Neuronal stem cell (in vitro differentiated cells): Measurements from ENCODE around the gene HOXD10.
A peak's percentile ranks its signal among the peaks of the same experiment; 100 is the strongest.

Source experiments
- DNase-seq: peaks from one replicate; pipeline ENCODE4 v3.0.0-alpha.2; 2013; ENCODE audit warnings: low spot score
- H2AFZ ChIP-seq: one replicate; pipeline ENCODE4 v1.6.1; 2013; ENCODE audit warnings: mild to moderate bottlenecking, low read length, inconsistent platforms
- H2AK5ac ChIP-seq: 2 replicates; pipeline ENCODE4 v1.6.1; 2013; ENCODE audit warnings: low read depth, mild to moderate bottlenecking, inconsistent platforms, low read length, moderate library complexity, mixed read lengths
- H2BK120ac ChIP-seq: 2 replicates; pipeline ENCODE4 v1.6.1; 2013; ENCODE audit warnings: low read depth, mild to moderate bottlenecking, inconsistent platforms, low read length, moderate library complexity, mixed read lengths
- H2BK12ac ChIP-seq: one replicate; pipeline ENCODE4 v1.6.1; 2013; ENCODE audit warnings: low read length, inconsistent platforms
- H2BK15ac ChIP-seq: 2 replicates; pipeline ENCODE4 v1.6.1; 2013; ENCODE audit warnings: mild to moderate bottlenecking, low read length, inconsistent platforms, mixed read lengths
- H2BK5ac ChIP-seq: one replicate; pipeline ENCODE4 v1.6.1; 2013; ENCODE audit warnings: inconsistent platforms, mild to moderate bottlenecking, low read length, moderate library complexity
- H3K14ac ChIP-seq: one replicate; pipeline ENCODE4 v1.6.1; 2013; ENCODE audit warnings: low read length, inconsistent platforms
- H3K18ac ChIP-seq: 2 replicates; pipeline ENCODE4 v1.6.1; 2013; ENCODE audit warnings: low read length, inconsistent platforms
- H3K23ac ChIP-seq: 2 replicates; pipeline ENCODE4 v1.6.1; 2013; ENCODE audit warnings: low read depth, mild to moderate bottlenecking, mixed read lengths, low read length, inconsistent platforms; ENCODE audit not compliant: poor library complexity
- H3K27ac ChIP-seq: replicated peaks from 3 replicates; pipeline ENCODE4 v1.5.1; 2013; ENCODE audit warnings: low read length, inconsistent platforms
- H3K27me3 ChIP-seq, 3 experiments: 2 replicates each; pipeline ENCODE4 v1.6.1; 2013; ENCODE audit warnings: low read length in 3 of 3, mild to moderate bottlenecking in 2 of 3, inconsistent platforms in 1 of 3, low read depth in 1 of 3, mixed read lengths in 1 of 3, moderate library complexity in 1 of 3; ENCODE audit not compliant: control insufficient read depth in 3 of 3, insufficient read depth in 3 of 3
- H3K36me3 ChIP-seq, 2 donors: replicated peaks in 1 of 2; 2 replicates each; pipeline ENCODE4 v1.6.1; 2013; ENCODE audit warnings: low read length in 2 of 2; ENCODE audit not compliant: control insufficient read depth in 2 of 2, insufficient read depth in 2 of 2
- H3K4ac ChIP-seq: 2 replicates; pipeline ENCODE4 v1.6.1; 2013; ENCODE audit warnings: inconsistent platforms, mild to moderate bottlenecking, low read length, moderate library complexity
- H3K4me1 ChIP-seq, 2 donors: 1 replicate in 1 of 2; 2 replicates in 1 of 2; pipeline ENCODE4 v1.6.1; 2013; ENCODE audit warnings: low read length in 2 of 2, low read depth in 1 of 2; ENCODE audit not compliant: control insufficient read depth in 2 of 2, insufficient read depth in 1 of 2
- H3K4me2 ChIP-seq: one replicate; pipeline ENCODE4 v1.6.1; 2013; ENCODE audit warnings: mild to moderate bottlenecking, low read length, inconsistent platforms; ENCODE audit not compliant: insufficient read depth, poor library complexity, severe bottlenecking
- H3K4me3 ChIP-seq, 2 donors: 2 replicates each; pipeline ENCODE4 v1.5.1; 2013; ENCODE audit warnings: low read length in 2 of 2, mild to moderate bottlenecking in 2 of 2, inconsistent platforms in 1 of 2, moderate library complexity in 1 of 2
- H3K79me1 ChIP-seq: one replicate; pipeline ENCODE4 v1.6.1; 2013; ENCODE audit warnings: low read depth, mild to moderate bottlenecking, inconsistent platforms, low read length, moderate library complexity
- H3K9ac ChIP-seq: one replicate; pipeline ENCODE4 v1.6.1; 2013; ENCODE audit warnings: mild to moderate bottlenecking, low read depth, low read length, inconsistent platforms; ENCODE audit not compliant: poor library complexity
- H3K9me3 ChIP-seq, 2 donors: replicated peaks in 1 of 2; 2 replicates each; pipeline versions ENCODE3 to v1.6.1; 2013; ENCODE audit warnings: low read length in 2 of 2, mild to moderate bottlenecking in 2 of 2, inconsistent platforms in 1 of 2, low read depth in 1 of 2, mixed read lengths in 1 of 2, moderate library complexity in 1 of 2; ENCODE audit not compliant: control insufficient read depth in 2 of 2, insufficient read depth in 1 of 2
- H4K8ac ChIP-seq: one replicate; pipeline ENCODE4 v1.6.1; 2013; ENCODE audit warnings: low read depth, mild to moderate bottlenecking, inconsistent platforms, low read length, moderate library complexity
- H4K91ac ChIP-seq: one replicate; pipeline ENCODE4 v1.6.1; 2013; ENCODE audit warnings: low read length, low read depth, mild to moderate bottlenecking, inconsistent platforms; ENCODE audit not compliant: poor library complexity
- WGBS, 2 donors: extraction: QIAGEN DNeasy Blood & Tissue Kit; methylation state at CpG; one replicate each; pipeline ENCODE4 v1.1.7; 2013; ENCODE audit warnings: missing lambda C conversion rate in 2 of 2, mixed read lengths in 1 of 2; ENCODE audit not compliant: insufficient read length in 2 of 2, insufficient replicate concordance in 1 of 2; ENCODE audit errors: extremely low coverage in 2 of 2; 5-methylcytosine and 5-hydroxymethylcytosine counted together

The HOXD10 gene

DNA sequence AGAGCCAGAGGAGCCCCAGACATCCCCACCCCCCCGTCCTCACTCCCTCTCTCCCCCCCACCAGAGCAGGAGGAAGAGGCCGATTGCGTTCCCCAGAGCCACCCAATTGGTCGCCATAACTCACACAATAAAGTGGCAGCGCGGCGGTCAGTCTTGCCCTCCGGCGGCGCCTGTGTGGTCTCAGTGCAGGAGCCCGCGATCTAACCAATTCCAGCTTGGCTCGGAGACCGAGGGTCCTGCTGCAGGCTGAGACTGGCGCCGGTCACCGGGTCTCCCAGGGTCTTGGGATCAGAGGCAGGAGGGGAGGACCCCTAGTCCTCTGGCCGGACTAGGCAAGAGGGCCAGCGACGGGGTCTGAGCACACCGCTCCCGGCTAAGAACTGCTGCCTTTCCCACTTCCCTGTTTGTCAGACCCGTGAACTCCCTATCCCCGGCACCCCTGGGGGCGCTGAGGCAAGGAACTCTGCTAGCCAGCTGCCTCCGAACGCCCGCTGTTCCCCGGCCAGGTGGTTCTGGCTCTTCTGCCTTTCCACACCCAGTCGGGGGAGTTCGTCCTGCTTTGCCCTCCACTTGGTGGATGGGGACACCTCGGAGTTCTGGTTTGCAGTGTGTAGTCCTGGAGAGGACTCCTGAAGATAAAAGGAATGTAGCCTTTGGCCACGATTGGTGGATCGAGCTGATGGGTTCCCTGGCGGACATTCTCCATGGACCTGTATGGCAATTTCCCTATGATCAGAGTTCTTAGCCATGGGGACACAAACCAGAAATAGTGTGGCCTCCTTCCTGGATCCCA, 18.0 kb upstream of the HOXD10 start:
- H4K91ac ChIP-seq = no peak overlapping the region
- no peak overlapping the region for H3K9ac ChIP-seq
- H3K14ac ChIP-seq = no peak overlapping the region
- H2AK5ac ChIP-seq = no peak overlapping the region
- H2BK15ac ChIP-seq = no peak overlapping the region
- H3K4me2 ChIP-seq = no peak overlapping the region
- H3K79me1 ChIP-seq = no peaks in the 10 kb centered on the region
- H3K23ac ChIP-seq = no peak overlapping the region
- H3K18ac ChIP-seq = no peak overlapping the region
- no peak overlapping the region for H2BK12ac ChIP-seq
- no peak overlapping the region for H3K27ac ChIP-seq
- no CpG with 5 or more reads among the region's 35 CpGs for WGBS, 2 donors
- H2BK5ac ChIP-seq = no peak overlapping the region
- no peaks in the 10 kb centered on the region for H3K4me1 ChIP-seq
- no peak overlapping the region for H2BK120ac ChIP-seq
- no peak for DNase-seq
- peaks cover 66 to 100% (median 93%) of the 10 kb centered on the region in 3 experiments for H3K27me3 ChIP-seq
- no peaks in the 10 kb centered on the region for H3K36me3 ChIP-seq
- H3K4ac ChIP-seq = no peak overlapping the region
- H2AFZ ChIP-seq = peak overlapping the region; percentile 7
- H3K4me3 ChIP-seq = no peak overlapping the region
- H3K9me3 ChIP-seq = peaks cover 7 to 8% of the 10 kb centered on the region in 2 donors
- no peak overlapping the region for H4K8ac ChIP-seq

DNA sequence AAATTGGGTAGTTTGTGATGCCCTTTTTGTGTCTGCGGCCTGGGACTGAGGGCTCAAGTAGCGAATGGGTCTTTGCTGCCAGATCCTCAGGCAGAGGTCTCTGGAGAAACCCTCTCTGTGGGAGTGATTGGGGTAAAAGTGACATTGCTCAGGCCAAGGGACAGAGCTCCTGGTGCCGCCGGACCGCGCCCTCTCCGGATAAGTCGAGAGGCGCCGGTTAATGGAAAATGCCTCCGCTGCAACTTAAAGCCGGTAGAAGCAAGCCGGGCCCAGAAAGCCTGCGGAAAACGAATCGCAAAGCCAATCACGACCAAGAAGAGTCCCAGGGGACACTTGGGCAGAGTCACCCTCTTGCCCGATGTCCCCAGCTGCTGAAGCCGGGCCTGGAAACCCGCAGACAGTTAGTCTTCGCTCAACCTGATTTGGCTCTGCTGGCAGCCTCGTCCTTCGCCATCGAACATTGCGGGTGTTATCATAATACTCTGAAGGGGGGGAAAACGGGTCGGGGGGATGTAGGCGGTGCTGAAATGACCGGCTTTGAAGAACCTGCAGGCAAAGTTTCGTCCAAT, 17.3 kb upstream of the HOXD10 start:
- Histone ChIP-seq H3K36me3 (no peaks in the 10 kb centered on the region), H3K4me3 (no peak overlapping the region), H4K91ac (no peak overlapping the region), H2BK12ac (no peak overlapping the region), H3K27me3 (peaks cover 69 to 100% (median 93%) of the 10 kb centered on the region in 3 experiments), H2AFZ (no peak overlapping the region), H2AK5ac (no peak overlapping the region), H3K23ac (no peak overlapping the region), H3K4me1 (no peaks in the 10 kb centered on the region), H2BK120ac (no peak overlapping the region), H3K27ac (no peak overlapping the region), H3K18ac (no peak overlapping the region), H2BK5ac (no peak overlapping the region), H2BK15ac (no peak overlapping the region), H3K14ac (no peak overlapping the region), H4K8ac (no peak overlapping the region), H3K9me3 (peaks cover 7 to 8% of the 10 kb centered on the region in 2 donors), H3K9ac (no peak overlapping the region), H3K4me2 (no peak overlapping the region), H3K79me1 (no peaks in the 10 kb centered on the region), H3K4ac (no peak overlapping the region)
- WGBS, 2 donors = no CpG with 5 or more reads among the region's 30 CpGs
- DNase-seq = no peak

DNA sequence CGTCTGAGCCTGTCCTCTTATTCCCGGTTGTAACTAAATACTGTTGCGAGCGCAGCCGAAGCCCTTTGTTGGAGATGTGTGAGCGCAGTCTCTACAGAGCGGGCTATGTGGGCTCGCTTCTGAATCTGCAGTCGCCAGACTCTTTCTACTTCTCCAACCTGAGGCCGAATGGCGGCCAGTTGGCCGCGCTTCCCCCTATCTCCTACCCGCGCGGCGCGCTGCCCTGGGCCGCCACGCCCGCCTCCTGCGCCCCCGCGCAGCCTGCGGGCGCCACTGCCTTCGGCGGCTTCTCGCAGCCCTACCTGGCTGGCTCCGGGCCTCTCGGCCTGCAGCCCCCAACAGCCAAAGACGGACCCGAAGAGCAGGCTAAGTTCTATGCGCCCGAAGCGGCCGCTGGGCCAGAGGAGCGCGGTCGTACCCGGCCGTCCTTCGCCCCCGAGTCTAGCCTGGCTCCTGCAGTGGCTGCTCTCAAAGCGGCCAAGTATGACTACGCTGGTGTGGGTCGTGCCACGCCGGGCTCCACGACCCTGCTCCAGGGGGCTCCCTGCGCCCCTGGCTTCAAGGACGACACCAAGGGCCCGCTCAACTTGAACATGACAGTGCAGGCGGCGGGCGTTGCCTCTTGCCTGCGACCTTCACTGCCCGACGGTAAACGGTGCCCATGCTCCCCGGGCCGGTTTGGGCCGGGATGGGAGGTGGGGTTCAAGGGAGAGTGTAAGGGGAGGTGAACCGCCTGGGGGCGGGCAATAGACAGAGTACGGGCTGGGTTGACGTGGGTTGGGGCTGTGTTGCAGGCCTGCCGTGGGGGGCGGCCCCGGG, 16.6 kb upstream of the HOXD10 start, which contains the start of gene HOXD12:
TSS of gene HOXD12 (plus strand) at position 68 of the 819 bp plus-strand sequence. CDS start at position 75, 7 bp downstream.
- Histone ChIP-seq H3K14ac (peak within 1 kb of the TSS; percentile 28), H3K27ac (no peak within 1 kb of the TSS), H3K23ac (no peak within 1 kb of the TSS), H3K4me2 (no peak within 1 kb of the TSS), H2BK12ac (no peak within 1 kb of the TSS), H3K18ac (no peak within 1 kb of the TSS), H3K9ac (no peak within 1 kb of the TSS), H3K36me3 (no peaks in the 10 kb centered on the region), H2AFZ (peak within 1 kb of the TSS; percentile 30), H2AK5ac (no peak within 1 kb of the TSS), H3K4me3 (no peak within 1 kb of the TSS), H2BK15ac (no peak within 1 kb of the TSS), H4K8ac (no peak within 1 kb of the TSS), H3K4me1 (no peaks in the 10 kb centered on the region), H2BK5ac (no peak within 1 kb of the TSS), H4K91ac (no peak within 1 kb of the TSS), H3K27me3 (peaks cover 74 to 100% (median 95%) of the 10 kb centered on the region in 3 experiments), H3K4ac (no peak within 1 kb of the TSS), H3K79me1 (no peaks in the 10 kb centered on the region), H2BK120ac (no peak within 1 kb of the TSS), H3K9me3 (peaks cover 7 to 8% of the 10 kb centered on the region in 2 donors)
- WGBS, 2 donors = no CpG with 5 or more reads among the region's 70 CpGs
- no peak for DNase-seq
